Bronchial epithelial cell (primary cell): ENCODE measurements around the gene OR5K2. TPM values are rescaled to one million over a fixed set of nuclear protein-coding genes. Genes with fewer than 3 reads are reported as not detected.
A peak's percentile ranks its signal among the peaks of the same experiment; 100 is the strongest.

Experiments
- DNase-seq: peaks from one replicate; pipeline ENCODE4 v3.0.0-alpha.2; 2010; ENCODE audit warnings: low read depth
- FAIRE-seq: peaks from 2 replicates; lab custom pipeline; 2011; peaks lifted over from hg19 to GRCh38; lab: Jason Lieb, UNC
- H3K27me3 ChIP-seq: 2 replicates; pipeline ENCODE4 v1.5.1; 2011; ENCODE audit warnings: low read length; ENCODE audit not compliant: control insufficient read depth, insufficient read depth
- H3K36me3 ChIP-seq: 2 replicates; pipeline ENCODE4 v1.5.1; 2011; ENCODE audit warnings: low read length; ENCODE audit not compliant: control insufficient read depth, insufficient read depth
- H3K4me3 ChIP-seq: 2 replicates; pipeline ENCODE4 v1.5.1; 2011; ENCODE audit warnings: mild to moderate bottlenecking, low read depth, low read length, control low read depth
- total RNA-seq: library from RNA; depleted of rRNA; stranded (reverse); fragments of >200 nt; gene quantifications from 2 replicates; pipeline ENCODE4 v1.2.1, GENCODE V29; 2014
- TF ChIP-seq, protein P1 (sequence below): IDR thresholded peaks from 2 replicates; pipeline ENCODE4 v1.5.1; 2011; ENCODE audit warnings: mild to moderate bottlenecking, moderate library complexity, low read length, control low read depth, inconsistent platforms; ENCODE audit not compliant: insufficient read depth, severe bottlenecking

OR5K2 gene
- total RNA-seq, 1 donor from 2014 or later, result not detected

- no peak for FAIRE-seq
- H3K4me3 ChIP-seq, result no peak overlapping the region
- TF ChIP-seq, protein P1, sequence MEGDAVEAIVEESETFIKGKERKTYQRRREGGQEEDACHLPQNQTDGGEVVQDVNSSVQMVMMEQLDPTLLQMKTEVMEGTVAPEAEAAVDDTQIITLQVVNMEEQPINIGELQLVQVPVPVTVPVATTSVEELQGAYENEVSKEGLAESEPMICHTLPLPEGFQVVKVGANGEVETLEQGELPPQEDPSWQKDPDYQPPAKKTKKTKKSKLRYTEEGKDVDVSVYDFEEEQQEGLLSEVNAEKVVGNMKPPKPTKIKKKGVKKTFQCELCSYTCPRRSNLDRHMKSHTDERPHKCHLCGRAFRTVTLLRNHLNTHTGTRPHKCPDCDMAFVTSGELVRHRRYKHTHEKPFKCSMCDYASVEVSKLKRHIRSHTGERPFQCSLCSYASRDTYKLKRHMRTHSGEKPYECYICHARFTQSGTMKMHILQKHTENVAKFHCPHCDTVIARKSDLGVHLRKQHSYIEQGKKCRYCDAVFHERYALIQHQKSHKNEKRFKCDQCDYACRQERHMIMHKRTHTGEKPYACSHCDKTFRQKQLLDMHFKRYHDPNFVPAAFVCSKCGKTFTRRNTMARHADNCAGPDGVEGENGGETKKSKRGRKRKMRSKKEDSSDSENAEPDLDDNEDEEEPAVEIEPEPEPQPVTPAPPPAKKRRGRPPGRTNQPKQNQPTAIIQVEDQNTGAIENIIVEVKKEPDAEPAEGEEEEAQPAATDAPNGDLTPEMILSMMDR, result no peak
Observed at GRCh38 chr3:98501270-98501669, 3.8 kb downstream of the OR5K2 start.

GRCh38 chr3:98501863-98502576, 4.5 kb downstream of the OR5K2 start:
- FAIRE-seq (no peak), DNase-seq (peak; percentile 43)
- H3K4me3 ChIP-seq, result no peak overlapping the region
- TF ChIP-seq, protein P1, result no peak
- H3K27me3 ChIP-seq, result no peaks in the 10 kb centered on the region
- no peaks in the 10 kb centered on the region for H3K36me3 ChIP-seq

More at GRCh38 chr3:98501270-98501669, 3.8 kb downstream of the OR5K2 start:
- Histone ChIP-seq H3K27me3 (no peaks in the 10 kb centered on the region), H3K36me3 (no peaks in the 10 kb centered on the region)
- DNase-seq, result no peak

- DNase-seq, result no peak
- TF ChIP-seq, protein P1, result no peak
- Histone ChIP-seq H3K36me3 (no peaks in the 10 kb centered on the region), H3K4me3 (no peak overlapping the region), H3K27me3 (no peaks in the 10 kb centered on the region)
- no peak for FAIRE-seq
Observed at GRCh38 chr3:98504539-98504938, 7.1 kb downstream of the OR5K2 start.

DNA sequence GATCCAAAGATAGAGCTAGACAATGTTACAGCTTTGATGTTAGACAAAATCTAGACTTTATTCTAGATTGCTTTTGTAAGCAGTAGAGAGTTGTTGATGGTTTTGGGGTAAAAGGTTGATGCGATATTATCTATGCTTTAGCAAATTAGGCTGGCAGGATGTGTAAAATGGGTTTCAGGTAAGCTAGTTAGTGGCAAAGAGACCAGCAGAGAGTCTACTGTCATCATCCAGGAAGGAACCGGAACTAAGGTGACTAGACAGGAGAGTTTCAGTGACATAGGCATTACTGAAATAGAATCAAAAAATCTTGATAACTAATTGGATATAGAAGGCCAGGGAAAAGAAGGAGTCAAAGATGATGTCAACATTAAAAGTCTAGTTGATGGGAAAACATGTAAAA, 11.1 kb downstream of the OR5K2 start:
- TF ChIP-seq, protein P1, result no peak
- no peaks in the 10 kb centered on the region for H3K27me3 ChIP-seq
- DNase-seq, result no peak
- no peak overlapping the region for H3K4me3 ChIP-seq
- no peaks in the 10 kb centered on the region for H3K36me3 ChIP-seq
- no peak for FAIRE-seq

GRCh38 chr3:98512576-98512975, 15.1 kb downstream of the OR5K2 start:
- Histone ChIP-seq H3K36me3 (peaks cover 5% of the 10 kb centered on the region), H3K4me3 (no peak overlapping the region), H3K27me3 (no peaks in the 10 kb centered on the region)
- TF ChIP-seq, protein P1, result no peak
- FAIRE-seq, result no peak
- DNase-seq, result peak; percentile 73
